Mesothelial cell of epicardium (in vitro differentiated cells): Measurements from ENCODE around the gene CDKN2B-AS1. TPM values are rescaled to one million over a fixed set of nuclear protein-coding genes. Genes with fewer than 3 reads are reported as not detected.
"Not testable (repeated sequence)": the region's sequence is repeated elsewhere in the genome, so short reads cannot be mapped to it uniquely, and the experiment has no call there.

Experiments
- DNase-seq, 2 experiments: peaks; one replicate each; pipeline ENCODE4 v3.0.0; 2021; ENCODE audit warnings: low spot score in 2 of 2; ENCODE audit not compliant: unreplicated experiment in 2 of 2
- H3K27ac Mint-ChIP-seq: 2 replicates; pipeline ENCODE4 v1.8.0; 2021; ENCODE audit warnings: mixed read lengths
- H3K27me3 Mint-ChIP-seq: 2 replicates; pipeline ENCODE4 v1.8.0; 2021; ENCODE audit warnings: low read depth, mixed read lengths
- H3K36me3 Mint-ChIP-seq: 2 replicates; pipeline ENCODE4 v1.8.0; 2021; ENCODE audit warnings: mixed read lengths
- H3K4me1 Mint-ChIP-seq: 2 replicates; pipeline ENCODE4 v1.8.0; 2021; ENCODE audit warnings: mixed read lengths
- H3K4me3 Mint-ChIP-seq: 2 replicates; pipeline ENCODE4 v1.8.0; 2021; ENCODE audit warnings: mild to moderate bottlenecking, moderate library complexity, mixed read lengths
- H3K9me3 Mint-ChIP-seq: 2 replicates; pipeline ENCODE4 v1.8.0; 2021; ENCODE audit warnings: mixed read lengths
- CTCF ChIP-seq: fragments of 200-600 bp; sonication (generic); IDR thresholded peaks from one replicate; pipeline ENCODE4 v1.5.0; 2021; ENCODE audit warnings: antibody characterized with exemption; ENCODE audit not compliant: unreplicated experiment
- total RNA-seq: library from RNA; stranded (reverse); gene quantifications from 3 replicates; pipeline ENCODE4 v1.2.1, GENCODE V29; 2021

The CDKN2B-AS1 gene
- total RNA-seq, 1 donor from 2014 or later, result 10.8 TPM

GRCh38 chr9:22056402-22056801 is 61.8 kb downstream of the CDKN2B-AS1 start:
- TF ChIP-seq CTCF, result no peak
- Mint-ChIP-seq H3K4me3 (no peak overlapping the region), H3K27ac (no peak overlapping the region), H3K4me1 (peaks cover 29% of the 10 kb centered on the region), H3K9me3 (peaks cover 10% of the 10 kb centered on the region), H3K36me3 (peaks cover 21% of the 10 kb centered on the region), H3K27me3 (no peaks in the 10 kb centered on the region)
- no peak for DNase-seq

GRCh38 chr9:22057972-22058371 is 63.4 kb downstream of the CDKN2B-AS1 start:
- H3K27ac Mint-ChIP-seq, H3K9me3 Mint-ChIP-seq, H3K4me3 Mint-ChIP-seq, H3K27me3 Mint-ChIP-seq, DNase-seq: not testable (repeated sequence)
- peaks cover 21% of the 10 kb centered on the region for H3K36me3 Mint-ChIP-seq
- H3K4me1 Mint-ChIP-seq, result peaks cover 13% of the 10 kb centered on the region

- H3K4me3 Mint-ChIP-seq, result no peak overlapping the region
- peaks cover 2% of the 10 kb centered on the region for H3K4me1 Mint-ChIP-seq
- TF ChIP-seq CTCF, result no peak
- peaks cover 10% of the 10 kb centered on the region for H3K9me3 Mint-ChIP-seq
- no peak for DNase-seq
- peaks cover 21% of the 10 kb centered on the region for H3K36me3 Mint-ChIP-seq
- no peaks in the 10 kb centered on the region for H3K27me3 Mint-ChIP-seq
- no peak overlapping the region for H3K27ac Mint-ChIP-seq
Measured at GRCh38 chr9:22060831-22061383, 66.3 kb downstream of the CDKN2B-AS1 start.

- peaks cover 2% of the 10 kb centered on the region for H3K36me3 Mint-ChIP-seq
- H3K27me3 Mint-ChIP-seq, result no peaks in the 10 kb centered on the region
- DNase-seq, result no peak
- H3K9me3 Mint-ChIP-seq, result no peaks in the 10 kb centered on the region
- peaks cover 2% of the 10 kb centered on the region for H3K4me1 Mint-ChIP-seq
- no peak overlapping the region for H3K4me3 Mint-ChIP-seq
- TF ChIP-seq CTCF, result no peak
- H3K27ac Mint-ChIP-seq, result no peak overlapping the region
Measured at GRCh38 chr9:22064957-22065356, 70.4 kb downstream of the CDKN2B-AS1 start.

GRCh38 chr9:22065431-22066200 is 71.0 kb downstream of the CDKN2B-AS1 start:
- no peaks in the 10 kb centered on the region for H3K27me3 Mint-ChIP-seq
- DNase-seq, result no peak
- H3K9me3 Mint-ChIP-seq, result no peaks in the 10 kb centered on the region
- TF ChIP-seq CTCF, result no peak
- H3K4me1 Mint-ChIP-seq, result peaks cover 2% of the 10 kb centered on the region
- no peak overlapping the region for H3K27ac Mint-ChIP-seq
- H3K36me3 Mint-ChIP-seq, result no peaks in the 10 kb centered on the region
- no peak overlapping the region for H3K4me3 Mint-ChIP-seq

GRCh38 chr9:22067196-22067595 is 72.6 kb downstream of the CDKN2B-AS1 start:
- no peak for TF ChIP-seq CTCF
- no peak overlapping the region for H3K27ac Mint-ChIP-seq
- no peaks in the 10 kb centered on the region for H3K27me3 Mint-ChIP-seq
- no peaks in the 10 kb centered on the region for H3K9me3 Mint-ChIP-seq
- no peaks in the 10 kb centered on the region for H3K36me3 Mint-ChIP-seq
- DNase-seq, result no peak
- H3K4me3 Mint-ChIP-seq, result no peak overlapping the region
- peaks cover 2% of the 10 kb centered on the region for H3K4me1 Mint-ChIP-seq
